ENCODE results near the gene TBR1. TPM values are rescaled to one million over a fixed set of nuclear protein-coding genes. Genes with fewer than 3 reads are reported as not detected.

Gene TBR1
- under 0.01 and 0.30 TPM in 2 replicates for total RNA-seq

GRCh38 chr2:161415987-161416707, at the start of gene TBR1:
Gene TBR1, plus strand, starts transcription at chr2:161416297. Its CDS starts 114 bp downstream, at chr2:161416411.

Other genes starting within 250 kb of the TBR1 start
- 153 and 184 TPM in 2 replicates for gene PSMD14, start 107.9 kb upstream of the TBR1 start, total RNA-seq
- gene SLC4A10, start 208.1 kb downstream of the TBR1 start, total RNA-seq: not detected in 2 replicates